MCF 10A (cell line): ENCODE measurements around the gene NELL1. TPM values are rescaled to one million over a fixed set of nuclear protein-coding genes. Genes with fewer than 3 reads are reported as not detected.

ENCODE experiments used
- BruUV-seq: library from RNA; stranded (reverse); fragments of 400-500 nt; replicated peaks from 2 replicates; lab custom pipeline; 2021; lab: Mats Ljungman, UMichigan
- CTCF ChIA-PET: fragments of 300-600 bp; sonication (Branson Sonifier 250); formaldehyde crosslinking; extraction: SDS; loops from one replicate; lab custom pipeline; 2021; ENCODE audit warnings: antibody characterized with exemption, inconsistent platforms; lab: Yijun Ruan, JAX
- POLR2A ChIA-PET: fragments of 300-600, 350-650 bp; sonication (Branson Sonifier 250); formaldehyde crosslinking; extraction: SDS; loops from one replicate; lab custom pipeline; 2020; ENCODE audit warnings: antibody characterized with exemption, inconsistent platforms; lab: Yijun Ruan, JAX
- DNase-seq: peaks from one replicate; pipeline ENCODE4 v3.0.0-alpha.2; 2018; ENCODE audit not compliant: unreplicated experiment
- H3K27ac Mint-ChIP-seq: one replicate; pipeline ENCODE4 v1.8.0; 2022; ENCODE audit warnings: mild to moderate bottlenecking, low read depth, mixed read lengths; ENCODE audit not compliant: unreplicated experiment
- H3K27me3 Mint-ChIP-seq: one replicate; pipeline ENCODE4 v1.8.0; 2022; ENCODE audit warnings: mixed read lengths; ENCODE audit not compliant: insufficient read depth, unreplicated experiment
- H3K36me3 Mint-ChIP-seq: one replicate; pipeline ENCODE4 v1.8.0; 2022; ENCODE audit warnings: mild to moderate bottlenecking, moderate library complexity, mixed read lengths; ENCODE audit not compliant: insufficient read depth, unreplicated experiment
- H3K4me1 Mint-ChIP-seq: one replicate; pipeline ENCODE4 v1.8.0; 2022; ENCODE audit warnings: mixed read lengths; ENCODE audit not compliant: insufficient read depth, unreplicated experiment
- H3K4me3 Mint-ChIP-seq: one replicate; pipeline ENCODE4 v1.8.0; 2022; ENCODE audit warnings: mild to moderate bottlenecking, moderate library complexity, mixed read lengths; ENCODE audit not compliant: unreplicated experiment
- H3K9me3 Mint-ChIP-seq: one replicate; pipeline ENCODE4 v1.8.0; 2022; ENCODE audit warnings: mixed read lengths; ENCODE audit not compliant: unreplicated experiment
- intact Hi-C: fragments of 100-400 bp; cut with micrococcal nuclease; formaldehyde crosslinking; loops from 2 replicates; pipeline ENCODE4 v1.14.1; 2022
- total RNA-seq: library from RNA; stranded (reverse); gene quantifications from 2 replicates; pipeline ENCODE4 v1.2.3, GENCODE V29; 2022
- TF ChIP-seq, protein P1 (sequence below): fragments of 200-600 bp; IDR thresholded peaks from one replicate; pipeline ENCODE4 v1.8.0; 2022; ENCODE audit warnings: antibody characterized with exemption, mild to moderate bottlenecking; ENCODE audit not compliant: unreplicated experiment

Gene NELL1
- total RNA-seq, 1 experiment from 2014 or later, result not detected

- Mint-ChIP-seq H3K9me3 (peaks cover 14% of the 10 kb centered on the region), H3K36me3 (no peaks in the 10 kb centered on the region), H3K27me3 (no peaks in the 10 kb centered on the region), H3K4me1 (no peaks in the 10 kb centered on the region), H3K27ac (no peak overlapping the region), H3K4me3 (no peak overlapping the region)
- POLR2A ChIA-PET, result no interaction called here
- no peak for DNase-seq
- intact Hi-C loops, result no loop called here
- no TSS peak for BruUV-seq
- CTCF ChIA-PET, result interaction anchor here (0.5 to 0.8 kb wide), 2 partner anchors 41 to 60 kb away, joined by 3 to 4 read pairs; no protein-coding TSS in a partner anchor
- TF ChIP-seq, protein P1, sequence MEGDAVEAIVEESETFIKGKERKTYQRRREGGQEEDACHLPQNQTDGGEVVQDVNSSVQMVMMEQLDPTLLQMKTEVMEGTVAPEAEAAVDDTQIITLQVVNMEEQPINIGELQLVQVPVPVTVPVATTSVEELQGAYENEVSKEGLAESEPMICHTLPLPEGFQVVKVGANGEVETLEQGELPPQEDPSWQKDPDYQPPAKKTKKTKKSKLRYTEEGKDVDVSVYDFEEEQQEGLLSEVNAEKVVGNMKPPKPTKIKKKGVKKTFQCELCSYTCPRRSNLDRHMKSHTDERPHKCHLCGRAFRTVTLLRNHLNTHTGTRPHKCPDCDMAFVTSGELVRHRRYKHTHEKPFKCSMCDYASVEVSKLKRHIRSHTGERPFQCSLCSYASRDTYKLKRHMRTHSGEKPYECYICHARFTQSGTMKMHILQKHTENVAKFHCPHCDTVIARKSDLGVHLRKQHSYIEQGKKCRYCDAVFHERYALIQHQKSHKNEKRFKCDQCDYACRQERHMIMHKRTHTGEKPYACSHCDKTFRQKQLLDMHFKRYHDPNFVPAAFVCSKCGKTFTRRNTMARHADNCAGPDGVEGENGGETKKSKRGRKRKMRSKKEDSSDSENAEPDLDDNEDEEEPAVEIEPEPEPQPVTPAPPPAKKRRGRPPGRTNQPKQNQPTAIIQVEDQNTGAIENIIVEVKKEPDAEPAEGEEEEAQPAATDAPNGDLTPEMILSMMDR, result no peak
Observed at GRCh38 chr11:20715931-20716330, 46.5 kb downstream of the NELL1 start.

DNA sequence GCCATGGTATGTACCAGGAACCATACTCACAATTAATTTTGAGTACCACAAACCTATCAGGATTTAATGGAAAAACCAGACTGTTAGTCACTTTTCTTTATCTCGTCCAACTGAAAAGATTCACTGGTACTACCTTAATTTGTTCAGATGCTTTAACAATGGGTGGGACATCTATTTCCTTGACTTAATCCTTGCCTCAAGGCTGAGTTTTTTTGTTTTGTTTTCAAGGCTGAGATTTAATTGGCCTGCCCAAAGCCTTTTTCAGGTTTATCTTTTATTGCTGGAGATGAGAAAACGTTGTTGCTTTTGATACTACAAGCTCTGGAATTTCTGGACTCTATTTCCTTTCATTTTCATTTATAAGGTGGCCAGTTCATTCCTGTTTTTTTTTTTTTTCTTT lies 50.4 kb downstream of the NELL1 start:
- TF ChIP-seq, protein P1, result no peak
- H3K4me1 Mint-ChIP-seq, result no peaks in the 10 kb centered on the region
- DNase-seq, result no peak
- no peak overlapping the region for H3K27ac Mint-ChIP-seq
- no peaks in the 10 kb centered on the region for H3K36me3 Mint-ChIP-seq
- ChIA-PET CTCF (no interaction called here), POLR2A (no interaction called here)
- peaks cover 26% of the 10 kb centered on the region for H3K9me3 Mint-ChIP-seq
- no peak overlapping the region for H3K4me3 Mint-ChIP-seq
- H3K27me3 Mint-ChIP-seq, result no peaks in the 10 kb centered on the region
- BruUV-seq, result no TSS peak
- intact Hi-C loops, result no loop called here

GRCh38 chr11:20723366-20723765 lies 54.0 kb downstream of the NELL1 start:
- Mint-ChIP-seq H3K27ac (no peak overlapping the region), H3K9me3 (peaks cover 24% of the 10 kb centered on the region), H3K4me3 (no peak overlapping the region), H3K36me3 (no peaks in the 10 kb centered on the region), H3K27me3 (no peaks in the 10 kb centered on the region), H3K4me1 (no peaks in the 10 kb centered on the region)
- TF ChIP-seq, protein P1, result no peak
- intact Hi-C loops, result no loop called here
- no TSS peak for BruUV-seq
- no peak for DNase-seq
- CTCF ChIA-PET, result interaction anchor here (0.6 kb wide), 1 partner anchor 914 kb away, joined by 4 read pairs; no protein-coding TSS in a partner anchor
- POLR2A ChIA-PET, result no interaction called here

DNA sequence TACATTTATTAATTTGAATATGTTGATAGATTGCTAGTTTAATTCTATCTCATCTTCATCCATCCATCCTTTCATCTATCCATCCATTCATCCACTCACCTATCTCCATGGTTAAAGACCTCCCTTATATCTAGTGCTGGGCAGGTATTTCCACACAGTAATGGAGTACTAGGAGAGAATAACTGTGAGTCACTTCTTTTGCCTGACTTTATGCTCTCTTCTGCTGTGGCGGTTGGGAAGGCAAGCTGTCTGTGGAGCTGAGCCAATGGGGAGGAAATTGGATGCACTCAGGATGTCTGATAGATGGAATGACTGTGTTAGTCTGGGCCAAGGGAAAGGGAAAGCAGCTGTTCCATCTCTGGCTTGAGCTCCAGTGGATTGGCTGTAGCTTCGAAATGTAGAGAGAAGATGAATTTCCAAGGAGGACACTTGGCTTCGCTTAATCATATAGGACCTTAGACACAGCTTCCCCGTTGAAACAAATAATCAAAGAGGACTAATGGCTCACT lies 60.3 kb downstream of the NELL1 start:
- Mint-ChIP-seq H3K4me3 (no peak overlapping the region), H3K36me3 (no peaks in the 10 kb centered on the region), H3K4me1 (no peaks in the 10 kb centered on the region), H3K27me3 (no peaks in the 10 kb centered on the region), H3K9me3 (peaks cover 17% of the 10 kb centered on the region), H3K27ac (no peak overlapping the region)
- no TSS peak for BruUV-seq
- TF ChIP-seq, protein P1, result no peak
- DNase-seq, result no peak
- intact Hi-C loops, result no loop called here
- CTCF ChIA-PET, result no interaction called here
- POLR2A ChIA-PET, result no interaction called here
